ENCODE data around the gene BAD. TPM values are rescaled to one million over a fixed set of nuclear protein-coding genes. Genes with fewer than 3 reads are reported as not detected.

BAD gene
- total and polyA plus RNA-seq, 2 of the 13 experiments (the other 11 are each of a cell fraction or from before 2014, with no cell fraction given), result 17.9 to 28.5 TPM

- TF ChIP-seq, protein P1, sequence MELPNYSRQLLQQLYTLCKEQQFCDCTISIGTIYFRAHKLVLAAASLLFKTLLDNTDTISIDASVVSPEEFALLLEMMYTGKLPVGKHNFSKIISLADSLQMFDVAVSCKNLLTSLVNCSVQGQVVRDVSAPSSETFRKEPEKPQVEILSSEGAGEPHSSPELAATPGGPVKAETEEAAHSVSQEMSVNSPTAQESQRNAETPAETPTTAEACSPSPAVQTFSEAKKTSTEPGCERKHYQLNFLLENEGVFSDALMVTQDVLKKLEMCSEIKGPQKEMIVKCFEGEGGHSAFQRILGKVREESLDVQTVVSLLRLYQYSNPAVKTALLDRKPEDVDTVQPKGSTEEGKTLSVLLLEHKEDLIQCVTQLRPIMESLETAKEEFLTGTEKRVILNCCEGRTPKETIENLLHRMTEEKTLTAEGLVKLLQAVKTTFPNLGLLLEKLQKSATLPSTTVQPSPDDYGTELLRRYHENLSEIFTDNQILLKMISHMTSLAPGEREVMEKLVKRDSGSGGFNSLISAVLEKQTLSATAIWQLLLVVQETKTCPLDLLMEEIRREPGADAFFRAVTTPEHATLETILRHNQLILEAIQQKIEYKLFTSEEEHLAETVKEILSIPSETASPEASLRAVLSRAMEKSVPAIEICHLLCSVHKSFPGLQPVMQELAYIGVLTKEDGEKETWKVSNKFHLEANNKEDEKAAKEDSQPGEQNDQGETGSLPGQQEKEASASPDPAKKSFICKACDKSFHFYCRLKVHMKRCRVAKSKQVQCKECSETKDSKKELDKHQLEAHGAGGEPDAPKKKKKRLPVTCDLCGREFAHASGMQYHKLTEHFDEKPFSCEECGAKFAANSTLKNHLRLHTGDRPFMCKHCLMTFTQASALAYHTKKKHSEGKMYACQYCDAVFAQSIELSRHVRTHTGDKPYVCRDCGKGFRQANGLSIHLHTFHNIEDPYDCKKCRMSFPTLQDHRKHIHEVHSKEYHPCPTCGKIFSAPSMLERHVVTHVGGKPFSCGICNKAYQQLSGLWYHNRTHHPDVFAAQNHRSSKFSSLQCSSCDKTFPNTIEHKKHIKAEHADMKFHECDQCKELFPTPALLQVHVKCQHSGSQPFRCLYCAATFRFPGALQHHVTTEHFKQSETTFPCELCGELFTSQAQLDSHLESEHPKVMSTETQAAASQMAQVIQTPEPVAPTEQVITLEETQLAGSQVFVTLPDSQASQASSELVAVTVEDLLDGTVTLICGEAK (IDR thresholded peaks at IDR 0.05), result no peak
- TF ChIP-seq, protein P1 (CRISPR knock-in tag; IDR thresholded peaks at IDR 0.05), result peak; percentile 67
- TF ChIP-seq MED13 (CRISPR knock-in tag; IDR thresholded peaks at IDR 0.05), result no peak
- TF ChIP-seq TAF15 (IDR thresholded peaks at IDR 0.05; ENCODE audit: low read depth, low read length, poor library complexity, severe bottlenecking), result no peak
- TF ChIP-seq KLF6 (CRISPR knock-in tag; IDR thresholded peaks at IDR 0.05), result 0 out of 2 replicates have a peak, but pooled peaks have one; percentile 51
- TF ChIP-seq E2F5 (CRISPR knock-in tag; conservative IDR thresholded peaks at IDR 0.05), result no peak; the same call in 1 of the 2 replicates
- TF ChIP-seq ZSCAN22 (CRISPR knock-in tag; IDR thresholded peaks at IDR 0.05), result no peak
- TF ChIP-seq TEAD2 (CRISPR knock-in tag; IDR thresholded peaks at IDR 0.05), result no peak
- peak; percentile 84 for TF ChIP-seq HNRNPLL (IDR thresholded peaks at IDR 0.05; ENCODE audit: low read depth, low read length, poor library complexity, severe bottlenecking)
- TF ChIP-seq, protein P2, sequence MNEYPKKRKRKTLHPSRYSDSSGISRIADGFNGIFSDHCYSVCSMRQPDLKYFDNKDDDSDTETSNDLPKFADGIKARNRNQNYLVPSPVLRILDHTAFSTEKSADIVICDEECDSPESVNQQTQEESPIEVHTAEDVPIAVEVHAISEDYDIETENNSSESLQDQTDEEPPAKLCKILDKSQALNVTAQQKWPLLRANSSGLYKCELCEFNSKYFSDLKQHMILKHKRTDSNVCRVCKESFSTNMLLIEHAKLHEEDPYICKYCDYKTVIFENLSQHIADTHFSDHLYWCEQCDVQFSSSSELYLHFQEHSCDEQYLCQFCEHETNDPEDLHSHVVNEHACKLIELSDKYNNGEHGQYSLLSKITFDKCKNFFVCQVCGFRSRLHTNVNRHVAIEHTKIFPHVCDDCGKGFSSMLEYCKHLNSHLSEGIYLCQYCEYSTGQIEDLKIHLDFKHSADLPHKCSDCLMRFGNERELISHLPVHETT (CRISPR knock-in tag; conservative IDR thresholded peaks at IDR 0.05), result peak; percentile 73
- TF ChIP-seq JARID2 (CRISPR knock-in tag; IDR thresholded peaks at IDR 0.05; ENCODE audit: insufficient replicate concordance), result peak; percentile 81
- TF ChIP-seq NFKBIZ (CRISPR knock-in tag; IDR thresholded peaks at IDR 0.05), result no peak
- peak; percentile 80 for TF ChIP-seq TBX2 (CRISPR knock-in tag; IDR thresholded peaks at IDR 0.05; ENCODE audit: borderline replicate concordance)
- peak; percentile 72 for TF ChIP-seq HOXA3 (CRISPR knock-in tag; IDR thresholded peaks at IDR 0.05)
- 0 out of 2 replicates have a peak, but pooled peaks have one; percentile 17 for TF ChIP-seq ARID2 (CRISPR knock-in tag; IDR thresholded peaks at IDR 0.05; ENCODE audit: borderline replicate concordance)
Measured at GRCh38 chr11:64246871-64247728, 37.4 kb downstream of the BAD start, which contains the start of gene PPP1R14B (continued).
